DOHH2 (cell line): ENCODE measurements around the gene ANO8.

Source experiments
- EZH2phosphoT487 ChIP-seq: fragments of 200-600 bp; sonication (generic); IDR thresholded peaks from 2 replicates; pipeline ENCODE4 v1.6.1; 2017; ENCODE audit warnings: borderline replicate concordance, mild to moderate bottlenecking, antibody characterized with exemption, low read length, moderate library complexity, mixed read lengths
- TF ChIP-seq, protein P1 (sequence below): fragments of 200-600 bp; sonication (generic); IDR thresholded peaks from one replicate; pipeline ENCODE4 v1.5.1; 2014; ENCODE audit warnings: antibody characterized with exemption, mild to moderate bottlenecking, low read depth, low read length; ENCODE audit not compliant: poor library complexity, severe bottlenecking

DNA sequence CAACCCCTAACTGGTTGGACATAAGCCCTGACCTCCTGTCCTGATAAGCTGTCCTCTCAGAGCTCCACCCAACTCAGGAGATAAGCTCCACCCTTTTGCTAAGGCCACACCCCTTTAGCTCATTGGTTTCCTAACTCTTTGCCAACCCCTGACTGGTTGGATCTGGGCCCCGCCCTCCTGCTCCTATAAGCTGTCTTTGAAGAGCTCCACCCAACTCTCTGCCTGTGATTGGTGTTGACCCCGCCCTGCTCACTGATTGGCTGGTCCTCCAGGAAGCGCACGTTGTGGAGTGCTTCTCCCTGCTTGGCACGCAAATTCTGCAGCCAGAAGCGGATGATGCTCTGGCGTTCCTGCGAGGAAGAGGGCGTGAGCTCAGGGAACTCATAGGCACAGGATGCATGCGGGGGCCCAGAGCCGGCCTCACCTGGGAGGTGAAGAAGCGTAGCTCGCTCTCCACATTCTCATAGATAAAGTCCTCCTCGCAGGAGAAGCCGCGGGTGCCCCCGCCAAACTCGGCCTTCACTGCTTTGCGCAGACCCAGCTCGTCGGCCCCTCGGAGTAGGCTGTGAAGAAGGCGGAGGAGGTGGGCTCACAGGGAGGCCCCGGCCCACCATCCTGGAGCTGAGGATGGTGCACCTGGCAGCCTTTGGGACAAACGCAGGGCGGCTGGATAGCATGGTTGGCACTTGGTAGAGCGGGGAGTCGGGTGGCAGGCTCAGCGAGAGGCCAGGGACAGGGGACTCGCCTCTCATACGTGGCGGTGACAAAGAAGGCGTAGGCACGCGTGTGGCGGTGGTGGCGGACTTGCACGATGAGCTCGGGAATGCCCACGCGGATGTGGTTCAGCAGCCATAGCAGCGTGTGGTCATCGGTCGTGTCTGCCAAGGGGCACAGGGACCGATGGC, 1.7 kb downstream of the ANO8 start:
- TF ChIP-seq, protein P1, sequence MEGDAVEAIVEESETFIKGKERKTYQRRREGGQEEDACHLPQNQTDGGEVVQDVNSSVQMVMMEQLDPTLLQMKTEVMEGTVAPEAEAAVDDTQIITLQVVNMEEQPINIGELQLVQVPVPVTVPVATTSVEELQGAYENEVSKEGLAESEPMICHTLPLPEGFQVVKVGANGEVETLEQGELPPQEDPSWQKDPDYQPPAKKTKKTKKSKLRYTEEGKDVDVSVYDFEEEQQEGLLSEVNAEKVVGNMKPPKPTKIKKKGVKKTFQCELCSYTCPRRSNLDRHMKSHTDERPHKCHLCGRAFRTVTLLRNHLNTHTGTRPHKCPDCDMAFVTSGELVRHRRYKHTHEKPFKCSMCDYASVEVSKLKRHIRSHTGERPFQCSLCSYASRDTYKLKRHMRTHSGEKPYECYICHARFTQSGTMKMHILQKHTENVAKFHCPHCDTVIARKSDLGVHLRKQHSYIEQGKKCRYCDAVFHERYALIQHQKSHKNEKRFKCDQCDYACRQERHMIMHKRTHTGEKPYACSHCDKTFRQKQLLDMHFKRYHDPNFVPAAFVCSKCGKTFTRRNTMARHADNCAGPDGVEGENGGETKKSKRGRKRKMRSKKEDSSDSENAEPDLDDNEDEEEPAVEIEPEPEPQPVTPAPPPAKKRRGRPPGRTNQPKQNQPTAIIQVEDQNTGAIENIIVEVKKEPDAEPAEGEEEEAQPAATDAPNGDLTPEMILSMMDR: no peak
- TF ChIP-seq EZH2phosphoT487: no peak
